Measurements from ENCODE around the gene KCNJ4.

DNA sequence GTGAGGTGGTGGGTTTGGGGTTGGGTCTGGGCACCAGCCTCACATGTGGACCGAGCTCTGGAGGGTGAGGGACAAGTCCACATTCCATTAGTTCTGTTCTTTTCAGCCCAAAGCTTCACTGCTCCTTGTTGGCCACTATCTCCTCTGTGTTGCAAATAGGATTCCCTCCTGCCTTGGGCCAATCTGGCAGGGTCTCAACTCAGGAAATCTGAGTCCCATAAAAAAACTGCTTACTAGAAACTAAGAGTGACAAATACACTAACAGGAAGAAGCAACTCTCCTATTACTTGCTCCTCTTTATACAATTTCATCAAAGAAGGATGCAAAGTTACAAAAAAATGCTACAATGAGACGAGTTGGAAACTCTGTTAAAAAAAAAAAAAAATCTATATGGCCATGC is 71.6 kb downstream of the KCNJ4 start:
- TF ChIP-seq CTCF (IDR thresholded peaks at IDR 0.05) (no peak), ZFX (IDR thresholded peaks at IDR 0.05; ENCODE audit: borderline replicate concordance) (no peak)
